ENCODE results near the gene MS4A8. TPM values are rescaled to one million over a fixed set of nuclear protein-coding genes. Genes with fewer than 3 reads are reported as not detected.

Gene MS4A8
- total and polyA plus RNA-seq, 10 of the 15 experiments (the other 5 are each of a cell fraction or from before 2014, with no cell fraction given) = 0.04 TPM; not detected in 9

- ChIA-PET RAD21 (ENCODE audit: unreplicated experiment) (no interaction called here), POLR2A (no interaction called here), CTCF (interaction anchor here (1.5 kb wide), 1 partner anchor 48 kb away, joined by 4 read pairs; no protein-coding TSS in a partner anchor), SMC1A (ENCODE audit: uncharacterized antibody, unreplicated experiment) (interaction anchor here (0.7 to 2.0 kb wide), 3 partner anchors 12 to 484 kb away, joined by 3 to 7 read pairs (median 4); no protein-coding TSS in a partner anchor)
- Histone ChIP-seq H3K4me2 (ENCODE audit: control insufficient read depth, insufficient read depth) (no peak overlapping the region), H3K36me3 (ENCODE audit: control insufficient read depth in 2 of 2, insufficient read depth in 2 of 2, low read length in 1 of 2) (no peaks in the 10 kb centered on the region), H3K4me1 (ENCODE audit: control insufficient read depth, insufficient read depth, low read length) (no peaks in the 10 kb centered on the region), H3K4me3 (no peak overlapping the region), H3K9ac (ENCODE audit: control insufficient read depth, insufficient read depth, low read length) (no peak overlapping the region), H2AFZ (ENCODE audit: control insufficient read depth, low read depth, low read length) (no peak overlapping the region), H3K27me3 (replicated peaks in 1 of 2; ENCODE audit: control insufficient read depth in 2 of 2, insufficient read depth in 2 of 2, low read length in 1 of 2) (no peaks in the 10 kb centered on the region; a peak in 1 of 4 replicates), H3K27ac (ENCODE audit: control insufficient read depth, insufficient read depth) (no peak overlapping the region), H3K9me3 (replicated peaks; ENCODE audit: control insufficient read depth, insufficient read depth, low read length) (no peaks in the 10 kb centered on the region; the same call in 2 of the 3 replicates), H3K79me2 (ENCODE audit: control insufficient read depth, insufficient read depth, low read length) (no peaks in the 10 kb centered on the region), H4K20me1 (ENCODE audit: control insufficient read depth, insufficient read depth) (no peaks in the 10 kb centered on the region)
- FAIRE-seq (no peak), DNase-seq (ENCODE audit: low read depth, low spot score) (no peak), ATAC-seq (no peak)
- intact Hi-C loops (cut with micrococcal nuclease; ENCODE audit: unreplicated experiment) (no loop called here), in situ Hi-C loops (cut with MboI) (no loop called here)
- 15% methylated on average over 8 of the region's 8 CpGs for WGBS (ENCODE audit: insufficient coverage, insufficient replicate concordance, low lambda C conversion rate, missing lambda C conversion rate)
- TF ChIP-seq MYB (IDR thresholded peaks at IDR 0.05; ENCODE audit: borderline replicate concordance, low read depth, low read length) = no peak
- BruUV-seq (replicated peaks) = no TSS peak
Measured at GRCh38 chr11:60748821-60749220, 49.4 kb downstream of the MS4A8 start.

- ChIA-PET RAD21 (ENCODE audit: unreplicated experiment) (no interaction called here), CTCF (interaction anchor here (1.3 kb wide), 1 partner anchor 24 kb away, joined by 3 read pairs; no protein-coding TSS in a partner anchor), POLR2A (no interaction called here), SMC1A (ENCODE audit: uncharacterized antibody, unreplicated experiment) (no interaction called here)
- H3K79me2 ChIP-seq (ENCODE audit: control insufficient read depth, insufficient read depth, low read length) = no peaks in the 10 kb centered on the region
- DNase-seq (ENCODE audit: low read depth, low spot score) (no peak), ATAC-seq (no peak), FAIRE-seq (no peak)
- WGBS (ENCODE audit: insufficient coverage, insufficient replicate concordance, low lambda C conversion rate, missing lambda C conversion rate) = 32% methylated on average over 3 of the region's 3 CpGs
- no peaks in the 10 kb centered on the region for H3K36me3 ChIP-seq (ENCODE audit: control insufficient read depth in 2 of 2, insufficient read depth in 2 of 2, low read length in 1 of 2)
- TF ChIP-seq TCF12 (IDR thresholded peaks at IDR 0.05; ENCODE audit: low read depth, low read length) (no peak), ELK1 (IDR thresholded peaks at IDR 0.05; ENCODE audit: low read depth, low read length) (no peak), LARP7 (IDR thresholded peaks at IDR 0.05) (no peak), RELB (IDR thresholded peaks at IDR 0.05; ENCODE audit: low read depth) (no peak), BCL3 (IDR thresholded peaks at IDR 0.05; ENCODE audit: borderline replicate concordance, insufficient read depth, low read depth, low read length, poor library complexity, severe bottlenecking) (no peak)
- no peaks in the 10 kb centered on the region for H3K9me3 ChIP-seq (replicated peaks; ENCODE audit: control insufficient read depth, insufficient read depth, low read length)
- no peak overlapping the region for H3K4me2 ChIP-seq (ENCODE audit: control insufficient read depth, insufficient read depth)
- no peaks in the 10 kb centered on the region for H4K20me1 ChIP-seq (ENCODE audit: control insufficient read depth, insufficient read depth)
- no peak overlapping the region for H3K4me3 ChIP-seq
- H3K27ac ChIP-seq (ENCODE audit: control insufficient read depth, insufficient read depth) = no peak overlapping the region
- H3K27me3 ChIP-seq (replicated peaks in 1 of 2; ENCODE audit: control insufficient read depth in 2 of 2, insufficient read depth in 2 of 2, low read length in 1 of 2) = no peaks in the 10 kb centered on the region; a peak in 1 of 4 replicates
- no TSS peak for BruUV-seq (replicated peaks)
- intact Hi-C loops (cut with micrococcal nuclease; ENCODE audit: unreplicated experiment) (no loop called here), in situ Hi-C loops (cut with MboI) (loop anchor here (25.0 kb wide), 1 partner anchor 1564 kb away; no protein-coding TSS in a partner anchor)
- no peak overlapping the region for H2AFZ ChIP-seq (ENCODE audit: control insufficient read depth, low read depth, low read length)
- no peak overlapping the region for H3K9ac ChIP-seq (ENCODE audit: control insufficient read depth, insufficient read depth, low read length)
- no peaks in the 10 kb centered on the region for H3K4me1 ChIP-seq (ENCODE audit: control insufficient read depth, insufficient read depth, low read length)
Measured at GRCh38 chr11:60750911-60751310, 51.5 kb downstream of the MS4A8 start.

Data from GM12878 (cell line).